ENCODE data around the gene KIAA2012. TPM values are rescaled to one million over a fixed set of nuclear protein-coding genes. Genes with fewer than 3 reads are reported as not detected.

KIAA2012 gene
- total and polyA plus RNA-seq, 2 donors (not counting 1 experiment from before 2014, with no cell fraction given), result not detected

DNA sequence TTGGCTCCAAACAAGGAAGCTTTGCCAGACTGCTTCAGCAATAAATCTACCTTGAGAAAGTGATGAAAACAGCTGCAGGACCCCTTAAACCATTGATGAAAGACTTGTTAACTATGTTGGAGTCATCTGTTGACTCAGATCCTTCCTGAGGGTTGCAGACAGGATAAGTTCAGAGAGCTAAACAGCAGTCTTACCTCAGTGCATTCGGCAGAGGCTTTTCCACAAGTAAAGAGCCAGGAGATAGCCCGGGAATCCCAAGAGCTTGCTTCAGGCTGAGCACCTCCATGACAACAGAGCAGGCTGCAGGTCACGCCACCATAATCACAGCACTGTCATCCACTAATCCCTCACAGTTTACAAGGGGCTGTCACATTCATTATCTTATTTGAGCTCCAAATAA, 23.7 kb downstream of the KIAA2012 start:
- H3K4me1 Mint-ChIP-seq, result peaks cover 9% of the 10 kb centered on the region
- Histone ChIP-seq H4K20me1 (ENCODE audit: control insufficient read depth, insufficient read depth, low read length, poor library complexity, severe bottlenecking) (no peaks in the 10 kb centered on the region), H3K4me1 (ENCODE audit: control insufficient read depth in 2 of 2, insufficient read depth in 2 of 2, low read length in 2 of 2) (peaks cover 4 to 11% of the 10 kb centered on the region in 2 donors), H3K4me2 (replicated peaks; ENCODE audit: low read depth, low read length, poor library complexity, severe bottlenecking) (no peak overlapping the region), H3K9ac (ENCODE audit: low read length) (no peak overlapping the region), H3K36me3 (replicated peaks in 1 of 2; ENCODE audit: control extremely low read depth in 1 of 2, control insufficient read depth in 1 of 2, extremely low read depth in 1 of 2, insufficient read depth in 2 of 2, low read length in 1 of 2) (no peaks in the 10 kb centered on the region), H3K4me3 (ENCODE audit: control extremely low read depth in 1 of 5, extremely low read depth in 1 of 5, insufficient read depth in 1 of 5, low read depth in 2 of 5, low read length in 4 of 5) (no peak overlapping the region), H3K9me3 (ENCODE audit: control extremely low read depth in 1 of 3, control insufficient read depth in 2 of 3, insufficient read depth in 1 of 3, low read length in 2 of 3) (no peaks in the 10 kb centered on the region), H3K27ac (ENCODE audit: low read length in 2 of 2) (no peak overlapping the region), H2AFZ (ENCODE audit: insufficient read depth, low read depth, low read length, poor library complexity, severe bottlenecking) (no peak overlapping the region), H3K79me2 (ENCODE audit: control insufficient read depth, insufficient read depth, low read length) (no peaks in the 10 kb centered on the region), H3K27me3 (replicated peaks in 1 of 4; ENCODE audit: control extremely low read depth in 1 of 4, control insufficient read depth in 3 of 4, insufficient read depth in 4 of 4, low read length in 3 of 4) (no peaks in the 10 kb centered on the region)
- TF ChIP-seq EZH2 (IDR thresholded peaks at IDR 0.05; ENCODE audit: borderline replicate concordance, insufficient read depth, low read depth, low read length, poor library complexity, severe bottlenecking), result no peak
- TF ChIP-seq, protein P1, sequence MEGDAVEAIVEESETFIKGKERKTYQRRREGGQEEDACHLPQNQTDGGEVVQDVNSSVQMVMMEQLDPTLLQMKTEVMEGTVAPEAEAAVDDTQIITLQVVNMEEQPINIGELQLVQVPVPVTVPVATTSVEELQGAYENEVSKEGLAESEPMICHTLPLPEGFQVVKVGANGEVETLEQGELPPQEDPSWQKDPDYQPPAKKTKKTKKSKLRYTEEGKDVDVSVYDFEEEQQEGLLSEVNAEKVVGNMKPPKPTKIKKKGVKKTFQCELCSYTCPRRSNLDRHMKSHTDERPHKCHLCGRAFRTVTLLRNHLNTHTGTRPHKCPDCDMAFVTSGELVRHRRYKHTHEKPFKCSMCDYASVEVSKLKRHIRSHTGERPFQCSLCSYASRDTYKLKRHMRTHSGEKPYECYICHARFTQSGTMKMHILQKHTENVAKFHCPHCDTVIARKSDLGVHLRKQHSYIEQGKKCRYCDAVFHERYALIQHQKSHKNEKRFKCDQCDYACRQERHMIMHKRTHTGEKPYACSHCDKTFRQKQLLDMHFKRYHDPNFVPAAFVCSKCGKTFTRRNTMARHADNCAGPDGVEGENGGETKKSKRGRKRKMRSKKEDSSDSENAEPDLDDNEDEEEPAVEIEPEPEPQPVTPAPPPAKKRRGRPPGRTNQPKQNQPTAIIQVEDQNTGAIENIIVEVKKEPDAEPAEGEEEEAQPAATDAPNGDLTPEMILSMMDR (IDR thresholded peaks at IDR 0.05), result no peak
- intact Hi-C loops (cut with micrococcal nuclease), result no loop called here
- H3K4me3 Mint-ChIP-seq, result no peak overlapping the region
- H3K27me3 Mint-ChIP-seq, result peaks cover 19% of the 10 kb centered on the region
- DNase-seq (no peak), ATAC-seq (ENCODE audit: low read depth) (no peak)
- no peaks in the 10 kb centered on the region for H3K9me3 Mint-ChIP-seq (ENCODE audit: insufficient read depth)
- ChIA-PET CTCF (no interaction called here), POLR2A (no interaction called here)
- H3K27ac Mint-ChIP-seq, result no peak overlapping the region
- 68% methylated on average over 3 of the region's 3 CpGs for WGBS (ENCODE audit: insufficient coverage)

DNA sequence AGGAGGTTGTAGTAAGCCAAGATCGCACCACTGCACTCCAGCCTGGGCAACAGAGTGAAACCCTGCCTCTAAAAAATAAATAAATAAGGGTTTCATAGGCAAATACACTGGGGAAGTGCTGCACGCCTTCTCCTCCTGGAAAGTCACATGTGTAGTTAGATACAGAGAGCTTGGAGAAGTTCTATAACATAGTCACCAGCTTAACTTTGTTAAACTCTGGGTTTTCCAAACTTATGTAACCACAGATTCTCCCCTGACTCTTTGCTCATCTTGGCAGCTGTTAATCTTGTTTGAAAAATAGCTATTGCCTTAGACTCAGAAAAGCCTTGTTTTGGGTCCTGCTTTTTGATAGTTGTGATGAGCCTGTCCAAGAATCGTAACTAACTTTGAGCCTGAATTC, 25.2 kb downstream of the KIAA2012 start:
- DNase-seq, result no peak
- peaks cover 9% of the 10 kb centered on the region for H3K27me3 Mint-ChIP-seq
- POLR2A ChIA-PET, result no interaction called here
- peaks cover 3% of the 10 kb centered on the region for H3K4me1 Mint-ChIP-seq
- no peaks in the 10 kb centered on the region for H3K4me1 ChIP-seq (ENCODE audit: control insufficient read depth in 2 of 2, insufficient read depth in 2 of 2, low read length in 2 of 2)
- H3K9me3 Mint-ChIP-seq (ENCODE audit: insufficient read depth), result no peaks in the 10 kb centered on the region
- no peak overlapping the region for H3K9ac ChIP-seq (ENCODE audit: low read length)
- no peaks in the 10 kb centered on the region for H3K27me3 ChIP-seq (replicated peaks in 1 of 4; ENCODE audit: control extremely low read depth in 1 of 4, control insufficient read depth in 3 of 4, insufficient read depth in 4 of 4, low read length in 3 of 4)
- H3K36me3 ChIP-seq (replicated peaks in 1 of 2; ENCODE audit: control extremely low read depth in 1 of 2, control insufficient read depth in 1 of 2, extremely low read depth in 1 of 2, insufficient read depth in 2 of 2, low read length in 1 of 2), result no peaks in the 10 kb centered on the region
- no peak overlapping the region for H3K27ac ChIP-seq (ENCODE audit: low read length in 2 of 2)
- no peak overlapping the region for H3K4me3 Mint-ChIP-seq
- ATAC-seq (ENCODE audit: low read depth), result no peak
- WGBS (ENCODE audit: insufficient coverage), result no CpG with 5 or more reads among the region's 3 CpGs
- CTCF ChIA-PET, result no interaction called here
- no peak overlapping the region for H2AFZ ChIP-seq (ENCODE audit: insufficient read depth, low read depth, low read length, poor library complexity, severe bottlenecking)
- H3K79me2 ChIP-seq (ENCODE audit: control insufficient read depth, insufficient read depth, low read length), result no peaks in the 10 kb centered on the region
- no peak overlapping the region for H3K4me2 ChIP-seq (replicated peaks; ENCODE audit: low read depth, low read length, poor library complexity, severe bottlenecking)
- TF ChIP-seq, protein P1 (IDR thresholded peaks at IDR 0.05), result no peak
- no peak for TF ChIP-seq EZH2 (IDR thresholded peaks at IDR 0.05; ENCODE audit: borderline replicate concordance, insufficient read depth, low read depth, low read length, poor library complexity, severe bottlenecking)
- H3K9me3 ChIP-seq (ENCODE audit: control extremely low read depth in 1 of 3, control insufficient read depth in 2 of 3, insufficient read depth in 1 of 3, low read length in 2 of 3), result no peaks in the 10 kb centered on the region
- H3K4me3 ChIP-seq (ENCODE audit: control extremely low read depth in 1 of 5, extremely low read depth in 1 of 5, insufficient read depth in 1 of 5, low read depth in 2 of 5, low read length in 4 of 5), result no peak overlapping the region
- intact Hi-C loops (cut with micrococcal nuclease), result no loop called here
- no peaks in the 10 kb centered on the region for H4K20me1 ChIP-seq (ENCODE audit: control insufficient read depth, insufficient read depth, low read length, poor library complexity, severe bottlenecking)
- H3K27ac Mint-ChIP-seq, result no peak overlapping the region

Data from B cell (primary cell).